K562 (cell line): ENCODE results near the gene MMP15. TPM values are rescaled to one million over a fixed set of nuclear protein-coding genes. Genes with fewer than 3 reads are reported as not detected.

Experiments used
- ARHGAP35 ChIP-seq: fragments of 450-650 bp; IDR thresholded peaks from 2 replicates; pipeline ENCODE4 v1.6.1; 2018; ENCODE audit not compliant: partially characterized antibody
- BCL6 ChIP-seq: fragments of 250-450 bp; sonication (Bioruptor Pico); IDR thresholded peaks from 2 replicates; pipeline ENCODE4 v1.4.0; 2020
- EP400 ChIP-seq: fragments of 450-650 bp; IDR thresholded peaks from 2 replicates; pipeline ENCODE4 v1.6.1; 2017; ENCODE audit warnings: antibody characterized with exemption, mild to moderate bottlenecking, moderate library complexity
- GATAD2B ChIP-seq: fragments of 450-650 bp; IDR thresholded peaks from 2 replicates; pipeline ENCODE4 v1.6.1; 2017; ENCODE audit warnings: mild to moderate bottlenecking, borderline replicate concordance
- NFE2L1 ChIP-seq: fragments of 450-650 bp; IDR thresholded peaks from 2 replicates; pipeline ENCODE4 v1.6.1; 2016; ENCODE audit warnings: missing genetic modification characterization, low read depth, mild to moderate bottlenecking, missing compliant biosample characterization, moderate library complexity, borderline replicate concordance
- NR4A1 ChIP-seq, 2 experiments: fragments of 250-450 bp in 1 of 2; fragments of 450-650 bp in 1 of 2; sonication (Bioruptor Pico) in 1 of 2; IDR thresholded peaks; 2 replicates each; pipeline versions ENCODE4 v1.4.0 to v1.6.1; 2016 to 2020; ENCODE audit warnings: mild to moderate bottlenecking in 2 of 2, missing compliant biosample characterization in 1 of 2, missing genetic modification characterization in 1 of 2, moderate library complexity in 1 of 2
- NRF1 ChIP-seq, 2 experiments: fragments of 450-650 bp; IDR thresholded peaks in 1 of 2; conservative IDR thresholded peaks in 1 of 2; 2 replicates each; pipeline ENCODE4 v1.6.1; 2014; ENCODE audit warnings: mild to moderate bottlenecking in 2 of 2
- ZFP36 ChIP-seq: fragments of 150-350 bp; IDR thresholded peaks from 2 replicates; pipeline ENCODE4 v1.6.1; 2018; ENCODE audit warnings: low read length, low read depth; ENCODE audit not compliant: partially characterized antibody
- polyA plus RNA-seq, 8 experiments: library from polyadenylated mRNA; depleted of rRNA in 4 of 8; stranded (reverse) in 5 of 8; unstranded in 3 of 8; fragments of >200 nt; fragmentation: Nextera tagmentation in 2 of 8; fragmentation: Illumina TruSeq in 1 of 8; extraction: Ambion mirVana in 2 of 8; extraction: Trizol in 1 of 8; gene quantifications; 2 replicates each; pipeline versions ENCODE4 v1.2.1 to v1.2.3, GENCODE V29; 2011 to 2014; ENCODE audit warnings: inconsistent platforms in 1 of 8, missing spikeins in 1 of 8
- total RNA-seq, 7 experiments: library from RNA; depleted of rRNA in 6 of 7; stranded (reverse); fragments of >200 nt in 6 of 7; fragmentation: Illumina TruSeq in 2 of 7; extraction: Trizol in 2 of 7; gene quantifications; 2 replicates each; pipeline versions ENCODE4 v1.2.1 to v1.2.3, GENCODE V29; 2011 to 2021; ENCODE audit warnings: low replicate concordance in 1 of 7
- TF ChIP-seq, protein P1 (sequence below): fragments of 250-450 bp; sonication (Bioruptor Pico); IDR thresholded peaks from 2 replicates; pipeline ENCODE4 v1.4.0; 2020

MMP15 gene
- total and polyA plus RNA-seq, 9 of the 15 experiments (the other 6 are each of a cell fraction or from before 2014, with no cell fraction given) = 0.01 to 20.4 (median 5.5) TPM

DNA sequence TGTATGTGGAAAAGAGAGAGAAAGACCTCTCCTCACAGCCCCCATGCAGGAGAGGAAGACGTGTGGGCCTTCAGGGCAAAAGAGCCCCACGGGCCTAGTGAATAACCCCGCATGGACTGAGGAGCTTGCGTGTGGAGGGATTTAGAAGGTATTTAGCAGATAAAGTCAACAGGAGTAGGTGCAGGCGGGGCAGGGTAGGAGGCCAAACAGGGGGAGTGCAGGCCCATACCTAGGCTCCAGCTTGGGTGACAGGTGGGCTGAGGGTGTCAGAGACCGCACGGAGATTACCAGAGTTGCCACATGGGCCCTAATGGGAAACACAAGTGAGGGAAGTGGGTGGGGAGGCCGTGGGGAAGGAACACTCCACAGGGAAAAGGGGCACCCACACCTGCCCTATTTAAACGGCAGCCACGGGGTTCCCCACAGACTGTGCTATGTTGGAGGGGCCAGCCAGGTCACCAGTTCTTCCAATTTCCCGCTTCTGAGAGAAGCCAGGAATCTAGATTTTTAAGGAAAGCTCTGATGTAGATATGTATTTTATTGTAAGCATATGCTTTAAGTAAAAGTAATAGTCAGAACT, 46.5 kb upstream of the MMP15 start (continued):
- TF ChIP-seq, protein P1, sequence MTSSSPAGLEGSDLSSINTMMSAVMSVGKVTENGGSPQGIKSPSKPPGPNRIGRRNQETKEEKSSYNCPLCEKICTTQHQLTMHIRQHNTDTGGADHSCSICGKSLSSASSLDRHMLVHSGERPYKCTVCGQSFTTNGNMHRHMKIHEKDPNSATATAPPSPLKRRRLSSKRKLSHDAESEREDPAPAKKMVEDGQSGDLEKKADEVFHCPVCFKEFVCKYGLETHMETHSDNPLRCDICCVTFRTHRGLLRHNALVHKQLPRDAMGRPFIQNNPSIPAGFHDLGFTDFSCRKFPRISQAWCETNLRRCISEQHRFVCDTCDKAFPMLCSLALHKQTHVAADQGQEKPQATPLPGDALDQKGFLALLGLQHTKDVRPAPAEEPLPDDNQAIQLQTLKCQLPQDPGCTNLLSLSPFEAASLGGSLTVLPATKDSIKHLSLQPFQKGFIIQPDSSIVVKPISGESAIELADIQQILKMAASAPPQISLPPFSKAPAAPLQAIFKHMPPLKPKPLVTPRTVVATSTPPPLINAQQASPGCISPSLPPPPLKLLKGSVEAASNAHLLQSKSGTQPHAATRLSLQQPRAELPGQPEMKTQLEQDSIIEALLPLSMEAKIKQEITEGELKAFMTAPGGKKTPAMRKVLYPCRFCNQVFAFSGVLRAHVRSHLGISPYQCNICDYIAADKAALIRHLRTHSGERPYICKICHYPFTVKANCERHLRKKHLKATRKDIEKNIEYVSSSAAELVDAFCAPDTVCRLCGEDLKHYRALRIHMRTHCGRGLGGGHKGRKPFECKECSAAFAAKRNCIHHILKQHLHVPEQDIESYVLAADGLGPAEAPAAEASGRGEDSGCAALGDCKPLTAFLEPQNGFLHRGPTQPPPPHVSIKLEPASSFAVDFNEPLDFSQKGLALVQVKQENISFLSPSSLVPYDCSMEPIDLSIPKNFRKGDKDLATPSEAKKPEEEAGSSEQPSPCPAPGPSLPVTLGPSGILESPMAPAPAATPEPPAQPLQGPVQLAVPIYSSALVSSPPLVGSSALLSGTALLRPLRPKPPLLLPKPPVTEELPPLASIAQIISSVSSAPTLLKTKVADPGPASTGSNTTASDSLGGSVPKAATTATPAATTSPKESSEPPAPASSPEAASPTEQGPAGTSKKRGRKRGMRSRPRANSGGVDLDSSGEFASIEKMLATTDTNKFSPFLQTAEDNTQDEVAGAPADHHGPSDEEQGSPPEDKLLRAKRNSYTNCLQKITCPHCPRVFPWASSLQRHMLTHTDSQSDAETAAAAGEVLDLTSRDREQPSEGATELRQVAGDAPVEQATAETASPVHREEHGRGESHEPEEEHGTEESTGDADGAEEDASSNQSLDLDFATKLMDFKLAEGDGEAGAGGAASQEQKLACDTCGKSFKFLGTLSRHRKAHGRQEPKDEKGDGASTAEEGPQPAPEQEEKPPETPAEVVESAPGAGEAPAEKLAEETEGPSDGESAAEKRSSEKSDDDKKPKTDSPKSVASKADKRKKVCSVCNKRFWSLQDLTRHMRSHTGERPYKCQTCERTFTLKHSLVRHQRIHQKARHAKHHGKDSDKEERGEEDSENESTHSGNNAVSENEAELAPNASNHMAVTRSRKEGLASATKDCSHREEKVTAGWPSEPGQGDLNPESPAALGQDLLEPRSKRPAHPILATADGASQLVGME (CRISPR knock-in tag) = no peak
- TF ChIP-seq ARHGAP35 (no peak), GATAD2B (no peak), NR4A1 (CRISPR knock-in tag; IDR thresholded peaks at IDR 0.05) (no peak), NR4A1 (tag; IDR thresholded peaks at IDR 0.05) (no peak), NFE2L1 (tag) (no peak), ZFP36 (no peak), BCL6 (no peak), EP400 (no peak), NRF1 (conservative IDR thresholded peaks at IDR 0.05 in 1 of 2, IDR thresholded peaks at IDR 0.05 in 1 of 2) (no peak)
- TF ChIP-seq, all 486 proteins: peak for 0
